Endothelial cell of umbilical vein (primary cell): ENCODE results near the gene NT5C. TPM values are rescaled to one million over a fixed set of nuclear protein-coding genes. Genes with fewer than 3 reads are reported as not detected.

ENCODE experiments used
- BruUV-seq: library from RNA; stranded (reverse); fragments of 400-500 nt; replicated peaks from 2 replicates; lab custom pipeline; 2021; lab: Mats Ljungman, UMichigan
- CTCF ChIA-PET: fragments of 300-600, 350-600 bp; sonication (Branson Sonifier 250); formaldehyde crosslinking; loops from one replicate; lab custom pipeline; 2021; ENCODE audit warnings: antibody characterized with exemption, inconsistent platforms; lab: Charles Lee
- POLR2A ChIA-PET: fragments of 300-600, 350-600 bp; sonication (Branson Sonifier 250); formaldehyde crosslinking; loops from one replicate; lab custom pipeline; 2021; ENCODE audit warnings: antibody characterized with exemption, inconsistent platforms; lab: Charles Lee
- DNase-seq: peaks from one replicate; pipeline ENCODE4 v3.0.0-alpha.2; 2011; ENCODE audit warnings: low read depth, low spot score
- FAIRE-seq: peaks from 2 replicates; lab custom pipeline; 2011; peaks lifted over from hg19 to GRCh38; lab: Jason Lieb, UNC
- H2AFZ ChIP-seq: 2 replicates; pipeline ENCODE4 v1.6.0; 2012; ENCODE audit warnings: low read depth, low read length, control low read depth, inconsistent platforms
- H3K27ac ChIP-seq: 2 replicates; pipeline ENCODE4 v1.5.1; 2011; ENCODE audit warnings: low read depth, mild to moderate bottlenecking, control low read depth, low read length, moderate library complexity; ENCODE audit not compliant: insufficient read depth
- H3K27me3 ChIP-seq, 2 experiments: 2 replicates each; pipeline versions ENCODE4 v1.6.0 to v1.6.1; 2011; ENCODE audit warnings: low read length in 2 of 2, mixed read lengths in 1 of 2; ENCODE audit not compliant: control insufficient read depth in 2 of 2, insufficient read depth in 2 of 2
- H3K36me3 ChIP-seq, 2 experiments: 2 replicates in 1 of 2; 3 replicates in 1 of 2; pipeline ENCODE4 v1.5.1; 2011; ENCODE audit warnings: low read length in 2 of 2, mild to moderate bottlenecking in 1 of 2, moderate library complexity in 1 of 2; ENCODE audit not compliant: control insufficient read depth in 2 of 2, insufficient read depth in 2 of 2; ENCODE audit errors: extremely low read depth in 1 of 2
- H3K4me1 ChIP-seq: 3 replicates; pipeline ENCODE4 v1.5.1; 2011; ENCODE audit warnings: mild to moderate bottlenecking, low read length; ENCODE audit not compliant: control insufficient read depth, insufficient read depth; ENCODE audit errors: extremely low read depth
- H3K4me2 ChIP-seq: 2 replicates; pipeline ENCODE4 v1.6.1; 2011; ENCODE audit warnings: low read length, control low read depth, mixed read lengths; ENCODE audit not compliant: insufficient read depth
- H3K4me3 ChIP-seq, 3 experiments: fragments of 200-600 bp in 1 of 3; sonication (generic), shearing (Covaris generic) in 1 of 3; replicated peaks in 1 of 3; 2 replicates each; pipeline ENCODE4 v1.5.1; 2011 to 2016; ENCODE audit warnings: control low read depth in 3 of 3, low read length in 3 of 3, mild to moderate bottlenecking in 2 of 3, inconsistent platforms in 1 of 3, low read depth in 1 of 3, moderate library complexity in 1 of 3; ENCODE audit not compliant: insufficient read depth in 1 of 3
- H3K79me2 ChIP-seq: 2 replicates; pipeline ENCODE4 v1.6.0; 2012; ENCODE audit warnings: low read length, inconsistent platforms; ENCODE audit not compliant: control insufficient read depth, insufficient read depth
- H3K9ac ChIP-seq: replicated peaks from 2 replicates; pipeline ENCODE3; 2011; ENCODE audit warnings: low read length, control low read depth; ENCODE audit not compliant: insufficient read depth; ENCODE audit errors: extremely low read depth
- H3K9me1 ChIP-seq: replicated peaks from 3 replicates; pipeline ENCODE4 v1.6.0; 2011; ENCODE audit warnings: mild to moderate bottlenecking, low read length; ENCODE audit not compliant: control insufficient read depth, insufficient read depth; ENCODE audit errors: extremely low read depth
- H3K9me3 ChIP-seq: replicated peaks from 2 replicates; pipeline ENCODE4 v1.5.1; 2012; ENCODE audit warnings: low read length, inconsistent platforms; ENCODE audit not compliant: control insufficient read depth, insufficient read depth
- H4K20me1 ChIP-seq: replicated peaks from 2 replicates; pipeline ENCODE3; 2011; ENCODE audit warnings: mild to moderate bottlenecking, low read length; ENCODE audit not compliant: control insufficient read depth, insufficient read depth; ENCODE audit errors: extremely low read depth
- CTCF ChIP-seq, 2 donors: IDR thresholded peaks; 1 replicate in 1 of 2; 2 replicates in 1 of 2; pipeline ENCODE4 v1.5.1; 2011; ENCODE audit warnings: low read length in 2 of 2, mild to moderate bottlenecking in 2 of 2, moderate library complexity in 2 of 2, control low read depth in 1 of 2, inconsistent platforms in 1 of 2, low read depth in 1 of 2; ENCODE audit not compliant: insufficient read depth in 1 of 2; ENCODE audit errors: extremely low read depth in 1 of 2
- EZH2 ChIP-seq: IDR thresholded peaks from 2 replicates; pipeline ENCODE4 v1.6.1; 2012; ENCODE audit warnings: borderline replicate concordance, low read depth, mild to moderate bottlenecking, moderate library complexity, low read length, inconsistent platforms; ENCODE audit not compliant: severe bottlenecking
- FOS ChIP-seq: IDR thresholded peaks from 2 replicates; pipeline ENCODE4 v1.6.1; 2011; ENCODE audit warnings: mild to moderate bottlenecking, low read length, moderate library complexity, borderline replicate concordance; ENCODE audit not compliant: insufficient read depth
- GATA2 ChIP-seq: IDR thresholded peaks from 2 replicates; pipeline ENCODE4 v1.7.0; 2011; ENCODE audit warnings: low read depth, mild to moderate bottlenecking, moderate library complexity, mixed read lengths, low read length; ENCODE audit not compliant: insufficient read length, insufficient read depth
- JUN ChIP-seq: IDR thresholded peaks from 2 replicates; pipeline ENCODE4 v1.6.1; 2011; ENCODE audit warnings: borderline replicate concordance, low read depth; ENCODE audit not compliant: insufficient read length, insufficient read depth
- MAX ChIP-seq: IDR thresholded peaks from 2 replicates; pipeline ENCODE4 v1.6.1; 2011; ENCODE audit not compliant: insufficient read depth, insufficient read length
- MYC ChIP-seq: IDR thresholded peaks from one replicate; pipeline ENCODE4 v1.6.1; 2011; ENCODE audit warnings: mild to moderate bottlenecking, low read depth, low read length
- POLR2A ChIP-seq: IDR thresholded peaks from 2 replicates; pipeline ENCODE4 v1.6.1; 2012; ENCODE audit warnings: low read depth, mild to moderate bottlenecking, control low read depth, low read length
- POLR2AphosphoS5 ChIP-seq: IDR thresholded peaks from 2 replicates; pipeline ENCODE4 v1.6.1; 2012; ENCODE audit warnings: low read depth, mild to moderate bottlenecking, control low read depth, low read length, moderate library complexity; ENCODE audit not compliant: insufficient read depth
- dilution Hi-C: fragments of 300-500 bp; cut with MboI; formaldehyde crosslinking; loops from one replicate; pipeline ENCODE4 v1.15.0; 2019; ENCODE audit warnings: low sequenced_read_pairs; ENCODE audit not compliant: extremely low pct_ligation_motif_present
- intact Hi-C: fragments of 100-400 bp; cut with micrococcal nuclease; formaldehyde crosslinking; loops from one replicate; pipeline ENCODE4 v1.10.0; 2022
- polyA plus RNA-seq, 4 experiments: library from polyadenylated mRNA; depleted of rRNA in 3 of 4; stranded (reverse) in 3 of 4; unstranded in 1 of 4; fragments of >200 nt; gene quantifications; 2 replicates each; pipeline versions ENCODE4 v1.2.1 to v1.2.3, GENCODE V29; 2011 to 2012; ENCODE audit warnings: missing spikeins in 1 of 4
- total RNA-seq: library from RNA; stranded (reverse); gene quantifications from 2 replicates; pipeline ENCODE4 v1.2.3, GENCODE V29; 2021

The NT5C gene
- total and polyA plus RNA-seq, 2 donors (not counting 3 experiments of a cell fraction or from before 2014, with no cell fraction given), result 29.1 to 39.2 TPM

- Histone ChIP-seq H3K9me1 (no peaks in the 10 kb centered on the region), H3K4me1 (peaks cover 17% of the 10 kb centered on the region), H3K4me3 (no peak overlapping the region), H3K4me2 (peak overlapping the region; percentile 32), H3K27ac (peak overlapping the region; percentile 85), H4K20me1 (no peaks in the 10 kb centered on the region), H3K79me2 (peaks cover 2% of the 10 kb centered on the region), H3K9me3 (no peaks in the 10 kb centered on the region), H3K36me3 (peaks cover 2 to 3% of the 10 kb centered on the region in 2 experiments), H3K9ac (peak overlapping the region; percentile 60), H3K27me3 (no peaks in the 10 kb centered on the region), H2AFZ (peak overlapping the region; percentile 88)
- intact Hi-C loops (loop anchor here (1.0 kb wide), 2 partner anchors 10 to 28 kb away; no protein-coding TSS in a partner anchor), dilution Hi-C loops (no loop called here)
- ChIA-PET CTCF (interaction anchor here (0.9 to 6.0 kb wide), 13 partner anchors 8 to 146 kb away, joined by 3 to 88 read pairs (median 5); partner anchors contain the start of genes ARMC7, MIF4GD and NT5C), POLR2A (interaction anchor here (0.5 to 1.3 kb wide), 3 partner anchors 10 to 76 kb away, joined by 3 to 7 read pairs (median 3); partner anchors contain the start of gene SUMO2)
- BruUV-seq, result no TSS peak
- TF ChIP-seq FOS (peak; percentile 98), GATA2 (peak; percentile 81), MAX (no peak), EZH2 (no peak), CTCF (IDR thresholded peaks at IDR 0.05; ENCODE audit: extremely low read depth in 1 of 2, insufficient read depth in 1 of 2, low read depth in 1 of 2, low read length in 2 of 2) (no peak), POLR2AphosphoS5 (peak; percentile 82), MYC (no peak), JUN (peak; percentile 64), POLR2A (peak; percentile 66)
- peak; percentile 87 for DNase-seq
- peak; percentile 93 for FAIRE-seq
Observed at GRCh38 chr17:75124041-75124818, 7.3 kb downstream of the NT5C start.
